Erythroblast (primary cell): Measurements from ENCODE around the gene VSTM2B.

Source experiments
- GATA1 ChIP-seq: IDR thresholded peaks from 2 replicates; pipeline ENCODE4 v1.6.1; 2011; ENCODE audit warnings: low read depth, mild to moderate bottlenecking, control low read depth, low read length, moderate library complexity
- POLR2A ChIP-seq: IDR thresholded peaks from 2 replicates; pipeline ENCODE4 v1.6.1; 2011; ENCODE audit warnings: mild to moderate bottlenecking, low read length

DNA sequence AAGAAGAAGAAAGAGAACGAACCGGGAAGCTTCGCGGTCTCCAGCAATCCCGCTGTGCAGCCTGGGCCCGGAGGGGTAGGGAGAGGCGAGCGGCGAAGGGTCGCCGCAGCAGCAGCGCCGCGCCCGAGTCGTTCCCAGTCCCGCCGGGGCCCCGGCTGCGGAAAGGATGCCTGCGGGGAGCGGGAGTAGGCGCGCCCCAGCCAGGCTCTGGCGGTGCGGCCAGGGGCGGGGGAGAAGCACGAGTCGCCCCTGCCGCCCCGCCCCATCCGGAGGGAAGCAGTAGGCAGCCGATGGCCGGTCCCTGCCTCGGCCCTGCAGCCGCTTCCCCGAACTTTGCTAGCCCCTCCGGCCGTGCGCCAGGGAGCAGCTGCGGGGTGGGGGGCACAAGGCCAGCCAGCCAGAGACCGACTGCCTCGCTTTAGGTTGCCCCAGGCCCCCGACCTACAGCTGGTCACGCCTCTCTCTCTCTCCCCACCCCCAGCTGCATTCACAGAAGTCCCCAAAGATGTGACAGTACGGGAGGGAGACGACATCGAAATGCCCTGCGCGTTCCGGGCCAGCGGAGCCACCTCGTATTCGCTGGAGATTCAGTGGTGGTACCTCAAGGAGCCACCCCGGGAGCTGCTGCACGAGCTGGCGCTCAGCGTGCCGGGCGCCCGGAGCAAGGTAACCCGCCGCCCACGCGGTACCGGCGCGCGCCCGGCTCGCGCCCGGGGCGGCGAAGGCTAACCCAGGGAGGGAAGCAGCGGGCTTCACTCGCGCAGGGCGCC, 1.1 kb downstream of the VSTM2B start:
- TF ChIP-seq POLR2A (no peak), GATA1 (no peak)
